CMK (cell line): ENCODE data around the gene NEURL4.
"Not testable (repeated sequence)": the region's sequence is repeated elsewhere in the genome, so short reads cannot be mapped to it uniquely, and the experiment has no call there.

Source experiments
- DNase-seq: peaks from one replicate; pipeline ENCODE4 v3.0.0-alpha.2; 2010; ENCODE audit warnings: low read depth

Gene NEURL4

GRCh38 chr17:7347630-7348477 is 18.7 kb upstream of the NEURL4 start:
- no peak for DNase-seq

GRCh38 chr17:7346761-7347614 is 17.9 kb upstream of the NEURL4 start:
- DNase-seq, result no peak

GRCh38 chr17:7343250-7343649 is 14.1 kb upstream of the NEURL4 start:
- no peak for DNase-seq

GRCh38 chr17:7341842-7342241 is 12.7 kb upstream of the NEURL4 start:
- no peak for DNase-seq

GRCh38 chr17:7340179-7340578 is 11.0 kb upstream of the NEURL4 start:
- no peak for DNase-seq

GRCh38 chr17:7337600-7337999 is 8.5 kb upstream of the NEURL4 start:
- DNase-seq, result not testable (repeated sequence)

- peak; percentile 58 for DNase-seq
Observed at GRCh38 chr17:7336240-7337175, 7.4 kb upstream of the NEURL4 start, which contains the start of gene ACAP1. Gene ACAP1, plus strand, starts transcription at chr17:7336529. Its CDS starts 206 bp downstream, at chr17:7336735.

GRCh38 chr17:7335765-7336164 is 6.6 kb upstream of the NEURL4 start:
- DNase-seq, result not testable (repeated sequence)

- no peak for DNase-seq
Observed at GRCh38 chr17:7334938-7335538, 5.9 kb upstream of the NEURL4 start.

GRCh38 chr17:7332600-7333069 is 3.5 kb upstream of the NEURL4 start:
- not testable (repeated sequence) for DNase-seq

- DNase-seq, result no peak
Observed at GRCh38 chr17:7332111-7332510, 3.0 kb upstream of the NEURL4 start.

- no peak for DNase-seq
Observed at GRCh38 chr17:7330638-7331015, 1.5 kb upstream of the NEURL4 start.

- DNase-seq, result no peak
Observed at GRCh38 chr17:7329997-7330637, 982 bp upstream of the NEURL4 start.

- DNase-seq, result peak; percentile 93
Observed at GRCh38 chr17:7329374-7329996, 350 bp upstream of the NEURL4 start.

GRCh38 chr17:7328009-7328408 is 1.1 kb downstream of the NEURL4 start:
- DNase-seq, result no peak

- DNase-seq, result no peak
Observed at GRCh38 chr17:7327501-7327900, 1.6 kb downstream of the NEURL4 start.

GRCh38 chr17:7327056-7327455 is 2.1 kb downstream of the NEURL4 start:
- DNase-seq, result no peak

GRCh38 chr17:7326186-7326585 is 2.9 kb downstream of the NEURL4 start:
- DNase-seq, result no peak

- no peak for DNase-seq
Observed at GRCh38 chr17:7325031-7325528, 4.1 kb downstream of the NEURL4 start.

- no peak for DNase-seq
Observed at GRCh38 chr17:7324438-7324779, 4.7 kb downstream of the NEURL4 start.
